ENCODE measurements around the gene RALBP1. TPM values are rescaled to one million over a fixed set of nuclear protein-coding genes. Genes with fewer than 3 reads are reported as not detected.

Gene RALBP1
- total and polyA plus RNA-seq, 2 of the 8 experiments (the other 6 are each of a cell fraction or from before 2014, with no cell fraction given) = 40.3 to 67.8 TPM

DNA sequence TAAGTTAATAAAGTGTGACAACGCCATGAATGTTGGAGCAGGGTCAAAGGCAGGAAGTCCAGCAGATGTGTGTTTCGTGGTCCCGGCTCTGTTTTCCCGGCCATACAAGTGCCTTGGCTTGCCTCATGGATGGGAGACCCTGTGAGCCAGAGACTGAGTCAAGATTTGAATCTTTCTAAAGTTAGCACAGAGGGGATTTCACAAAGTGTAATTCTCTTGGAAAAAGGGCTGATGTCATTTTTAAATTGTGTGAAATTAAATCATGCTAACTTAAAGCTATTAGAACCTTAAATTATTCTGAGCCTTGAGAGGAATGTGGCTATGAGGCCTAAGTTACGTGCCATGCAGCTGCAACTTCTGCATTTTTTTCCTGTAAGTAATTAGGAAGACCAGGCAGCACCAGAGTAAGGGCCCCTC is 38.3 kb upstream of the RALBP1 start (continued):
- TF ChIP-seq, protein P1, sequence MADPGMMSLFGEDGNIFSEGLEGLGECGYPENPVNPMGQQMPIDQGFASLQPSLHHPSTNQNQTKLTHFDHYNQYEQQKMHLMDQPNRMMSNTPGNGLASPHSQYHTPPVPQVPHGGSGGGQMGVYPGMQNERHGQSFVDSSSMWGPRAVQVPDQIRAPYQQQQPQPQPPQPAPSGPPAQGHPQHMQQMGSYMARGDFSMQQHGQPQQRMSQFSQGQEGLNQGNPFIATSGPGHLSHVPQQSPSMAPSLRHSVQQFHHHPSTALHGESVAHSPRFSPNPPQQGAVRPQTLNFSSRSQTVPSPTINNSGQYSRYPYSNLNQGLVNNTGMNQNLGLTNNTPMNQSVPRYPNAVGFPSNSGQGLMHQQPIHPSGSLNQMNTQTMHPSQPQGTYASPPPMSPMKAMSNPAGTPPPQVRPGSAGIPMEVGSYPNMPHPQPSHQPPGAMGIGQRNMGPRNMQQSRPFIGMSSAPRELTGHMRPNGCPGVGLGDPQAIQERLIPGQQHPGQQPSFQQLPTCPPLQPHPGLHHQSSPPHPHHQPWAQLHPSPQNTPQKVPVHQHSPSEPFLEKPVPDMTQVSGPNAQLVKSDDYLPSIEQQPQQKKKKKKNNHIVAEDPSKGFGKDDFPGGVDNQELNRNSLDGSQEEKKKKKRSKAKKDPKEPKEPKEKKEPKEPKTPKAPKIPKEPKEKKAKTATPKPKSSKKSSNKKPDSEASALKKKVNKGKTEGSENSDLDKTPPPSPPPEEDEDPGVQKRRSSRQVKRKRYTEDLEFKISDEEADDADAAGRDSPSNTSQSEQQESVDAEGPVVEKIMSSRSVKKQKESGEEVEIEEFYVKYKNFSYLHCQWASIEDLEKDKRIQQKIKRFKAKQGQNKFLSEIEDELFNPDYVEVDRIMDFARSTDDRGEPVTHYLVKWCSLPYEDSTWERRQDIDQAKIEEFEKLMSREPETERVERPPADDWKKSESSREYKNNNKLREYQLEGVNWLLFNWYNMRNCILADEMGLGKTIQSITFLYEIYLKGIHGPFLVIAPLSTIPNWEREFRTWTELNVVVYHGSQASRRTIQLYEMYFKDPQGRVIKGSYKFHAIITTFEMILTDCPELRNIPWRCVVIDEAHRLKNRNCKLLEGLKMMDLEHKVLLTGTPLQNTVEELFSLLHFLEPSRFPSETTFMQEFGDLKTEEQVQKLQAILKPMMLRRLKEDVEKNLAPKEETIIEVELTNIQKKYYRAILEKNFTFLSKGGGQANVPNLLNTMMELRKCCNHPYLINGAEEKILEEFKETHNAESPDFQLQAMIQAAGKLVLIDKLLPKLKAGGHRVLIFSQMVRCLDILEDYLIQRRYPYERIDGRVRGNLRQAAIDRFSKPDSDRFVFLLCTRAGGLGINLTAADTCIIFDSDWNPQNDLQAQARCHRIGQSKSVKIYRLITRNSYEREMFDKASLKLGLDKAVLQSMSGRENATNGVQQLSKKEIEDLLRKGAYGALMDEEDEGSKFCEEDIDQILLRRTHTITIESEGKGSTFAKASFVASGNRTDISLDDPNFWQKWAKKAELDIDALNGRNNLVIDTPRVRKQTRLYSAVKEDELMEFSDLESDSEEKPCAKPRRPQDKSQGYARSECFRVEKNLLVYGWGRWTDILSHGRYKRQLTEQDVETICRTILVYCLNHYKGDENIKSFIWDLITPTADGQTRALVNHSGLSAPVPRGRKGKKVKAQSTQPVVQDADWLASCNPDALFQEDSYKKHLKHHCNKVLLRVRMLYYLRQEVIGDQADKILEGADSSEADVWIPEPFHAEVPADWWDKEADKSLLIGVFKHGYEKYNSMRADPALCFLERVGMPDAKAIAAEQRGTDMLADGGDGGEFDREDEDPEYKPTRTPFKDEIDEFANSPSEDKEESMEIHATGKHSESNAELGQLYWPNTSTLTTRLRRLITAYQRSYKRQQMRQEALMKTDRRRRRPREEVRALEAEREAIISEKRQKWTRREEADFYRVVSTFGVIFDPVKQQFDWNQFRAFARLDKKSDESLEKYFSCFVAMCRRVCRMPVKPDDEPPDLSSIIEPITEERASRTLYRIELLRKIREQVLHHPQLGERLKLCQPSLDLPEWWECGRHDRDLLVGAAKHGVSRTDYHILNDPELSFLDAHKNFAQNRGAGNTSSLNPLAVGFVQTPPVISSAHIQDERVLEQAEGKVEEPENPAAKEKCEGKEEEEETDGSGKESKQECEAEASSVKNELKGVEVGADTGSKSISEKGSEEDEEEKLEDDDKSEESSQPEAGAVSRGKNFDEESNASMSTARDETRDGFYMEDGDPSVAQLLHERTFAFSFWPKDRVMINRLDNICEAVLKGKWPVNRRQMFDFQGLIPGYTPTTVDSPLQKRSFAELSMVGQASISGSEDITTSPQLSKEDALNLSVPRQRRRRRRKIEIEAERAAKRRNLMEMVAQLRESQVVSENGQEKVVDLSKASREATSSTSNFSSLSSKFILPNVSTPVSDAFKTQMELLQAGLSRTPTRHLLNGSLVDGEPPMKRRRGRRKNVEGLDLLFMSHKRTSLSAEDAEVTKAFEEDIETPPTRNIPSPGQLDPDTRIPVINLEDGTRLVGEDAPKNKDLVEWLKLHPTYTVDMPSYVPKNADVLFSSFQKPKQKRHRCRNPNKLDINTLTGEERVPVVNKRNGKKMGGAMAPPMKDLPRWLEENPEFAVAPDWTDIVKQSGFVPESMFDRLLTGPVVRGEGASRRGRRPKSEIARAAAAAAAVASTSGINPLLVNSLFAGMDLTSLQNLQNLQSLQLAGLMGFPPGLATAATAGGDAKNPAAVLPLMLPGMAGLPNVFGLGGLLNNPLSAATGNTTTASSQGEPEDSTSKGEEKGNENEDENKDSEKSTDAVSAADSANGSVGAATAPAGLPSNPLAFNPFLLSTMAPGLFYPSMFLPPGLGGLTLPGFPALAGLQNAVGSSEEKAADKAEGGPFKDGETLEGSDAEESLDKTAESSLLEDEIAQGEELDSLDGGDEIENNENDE (IDR thresholded peaks at IDR 0.05; ENCODE audit: insufficient replicate concordance, low read length) = no peak
- TF ChIP-seq, protein P2, sequence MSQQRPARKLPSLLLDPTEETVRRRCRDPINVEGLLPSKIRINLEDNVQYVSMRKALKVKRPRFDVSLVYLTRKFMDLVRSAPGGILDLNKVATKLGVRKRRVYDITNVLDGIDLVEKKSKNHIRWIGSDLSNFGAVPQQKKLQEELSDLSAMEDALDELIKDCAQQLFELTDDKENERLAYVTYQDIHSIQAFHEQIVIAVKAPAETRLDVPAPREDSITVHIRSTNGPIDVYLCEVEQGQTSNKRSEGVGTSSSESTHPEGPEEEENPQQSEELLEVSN (IDR thresholded peaks at IDR 0.05) = no peak
- TF ChIP-seq POLR2A (IDR thresholded peaks at IDR 0.05; ENCODE audit: control extremely low read depth in 1 of 2, low read depth in 2 of 2, low read length in 2 of 2) = no peak

Measured in H1 (cell line).